Osteoblast (primary cell): ENCODE data around the gene GFOD2. TPM values are rescaled to one million over a fixed set of nuclear protein-coding genes. Genes with fewer than 3 reads are reported as not detected.

Source experiments
- DNase-seq: peaks from one replicate; pipeline ENCODE4 v3.0.0; 2011; ENCODE audit warnings: low spot score, mixed read lengths; ENCODE audit not compliant: insufficient read length; ENCODE audit errors: missing footprints
- H2AFZ ChIP-seq: 2 replicates; pipeline ENCODE4 v1.6.0; 2011; ENCODE audit warnings: mild to moderate bottlenecking, low read length
- H3K27ac ChIP-seq: 2 replicates; pipeline ENCODE4 v1.5.1; 2011; ENCODE audit warnings: mild to moderate bottlenecking, low read depth, low read length, moderate library complexity
- H3K27me3 ChIP-seq: 2 replicates; pipeline ENCODE4 v1.6.0; 2012; ENCODE audit warnings: mild to moderate bottlenecking, control low read depth, inconsistent platforms, low read length, moderate library complexity; ENCODE audit not compliant: insufficient read depth
- H3K36me3 ChIP-seq: 2 replicates; pipeline ENCODE4 v1.5.1; 2011; ENCODE audit warnings: mild to moderate bottlenecking, low read length, control low read depth, moderate library complexity; ENCODE audit not compliant: insufficient read depth
- H3K4me1 ChIP-seq: 2 replicates; pipeline ENCODE4 v1.5.1; 2011; ENCODE audit warnings: mild to moderate bottlenecking, low read length, control low read depth, moderate library complexity; ENCODE audit not compliant: insufficient read depth
- H3K4me2 ChIP-seq: 2 replicates; pipeline ENCODE4 v1.6.0; 2011; ENCODE audit warnings: mild to moderate bottlenecking, low read length; ENCODE audit not compliant: insufficient read depth
- H3K4me3 ChIP-seq: fragments of 200-600 bp; sonication (generic); 3 replicates; pipeline ENCODE4 v1.5.1; 2012; ENCODE audit warnings: mild to moderate bottlenecking, low read length, inconsistent platforms; ENCODE audit not compliant: insufficient read depth
- H3K79me2 ChIP-seq: 2 replicates; pipeline ENCODE4 v1.6.0; 2012; ENCODE audit warnings: mild to moderate bottlenecking, low read length, control low read depth, inconsistent platforms; ENCODE audit not compliant: insufficient read depth
- H3K9me3 ChIP-seq: 2 replicates; pipeline ENCODE4 v1.5.1; 2011; ENCODE audit warnings: low read depth, low read length, control low read depth
- H4K20me1 ChIP-seq: 2 replicates; pipeline ENCODE4 v1.6.0; 2012; ENCODE audit warnings: mild to moderate bottlenecking, low read length, control low read depth; ENCODE audit not compliant: insufficient read depth
- total RNA-seq: library from RNA; depleted of rRNA; stranded (reverse); fragments of >200 nt; gene quantifications from 2 replicates; pipeline ENCODE4 v1.2.3, GENCODE V29; 2012
- TF ChIP-seq, protein P1 (sequence below): IDR thresholded peaks from 2 replicates; pipeline ENCODE4 v1.5.1; 2011; ENCODE audit warnings: mild to moderate bottlenecking, low read depth, low read length, moderate library complexity; ENCODE audit errors: extremely low read depth

The GFOD2 gene
- total RNA-seq, 1 donor: 15.9 TPM

- Histone ChIP-seq H3K36me3 (no peaks in the 10 kb centered on the region), H3K27me3 (no peaks in the 10 kb centered on the region), H3K4me2 (no peak overlapping the region), H3K79me2 (no peaks in the 10 kb centered on the region), H3K4me1 (no peaks in the 10 kb centered on the region), H3K27ac (no peak overlapping the region), H4K20me1 (peaks cover 4% of the 10 kb centered on the region), H3K4me3 (no peak overlapping the region), H2AFZ (no peak overlapping the region), H3K9me3 (no peaks in the 10 kb centered on the region)
- no peak for DNase-seq
- TF ChIP-seq, protein P1, sequence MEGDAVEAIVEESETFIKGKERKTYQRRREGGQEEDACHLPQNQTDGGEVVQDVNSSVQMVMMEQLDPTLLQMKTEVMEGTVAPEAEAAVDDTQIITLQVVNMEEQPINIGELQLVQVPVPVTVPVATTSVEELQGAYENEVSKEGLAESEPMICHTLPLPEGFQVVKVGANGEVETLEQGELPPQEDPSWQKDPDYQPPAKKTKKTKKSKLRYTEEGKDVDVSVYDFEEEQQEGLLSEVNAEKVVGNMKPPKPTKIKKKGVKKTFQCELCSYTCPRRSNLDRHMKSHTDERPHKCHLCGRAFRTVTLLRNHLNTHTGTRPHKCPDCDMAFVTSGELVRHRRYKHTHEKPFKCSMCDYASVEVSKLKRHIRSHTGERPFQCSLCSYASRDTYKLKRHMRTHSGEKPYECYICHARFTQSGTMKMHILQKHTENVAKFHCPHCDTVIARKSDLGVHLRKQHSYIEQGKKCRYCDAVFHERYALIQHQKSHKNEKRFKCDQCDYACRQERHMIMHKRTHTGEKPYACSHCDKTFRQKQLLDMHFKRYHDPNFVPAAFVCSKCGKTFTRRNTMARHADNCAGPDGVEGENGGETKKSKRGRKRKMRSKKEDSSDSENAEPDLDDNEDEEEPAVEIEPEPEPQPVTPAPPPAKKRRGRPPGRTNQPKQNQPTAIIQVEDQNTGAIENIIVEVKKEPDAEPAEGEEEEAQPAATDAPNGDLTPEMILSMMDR: no peak
These were observed 22.0 kb upstream of the GFOD2 start for GRCh38 chr16:67741118-67741517.

- no peaks in the 10 kb centered on the region for H3K27me3 ChIP-seq
- peak; percentile 26 for DNase-seq
- no peak overlapping the region for H3K27ac ChIP-seq
- no peaks in the 10 kb centered on the region for H3K9me3 ChIP-seq
- no peak overlapping the region for H2AFZ ChIP-seq
- H3K36me3 ChIP-seq: no peaks in the 10 kb centered on the region
- no peak overlapping the region for H3K4me3 ChIP-seq
- no peaks in the 10 kb centered on the region for H3K4me1 ChIP-seq
- H3K79me2 ChIP-seq: no peaks in the 10 kb centered on the region
- peaks cover 4% of the 10 kb centered on the region for H4K20me1 ChIP-seq
- no peak overlapping the region for H3K4me2 ChIP-seq
- TF ChIP-seq, protein P1: no peak
These were observed 21.3 kb upstream of the GFOD2 start for GRCh38 chr16:67740391-67740790.

GRCh38 chr16:67736858-67737257, 17.7 kb upstream of the GFOD2 start:
- peak; percentile 51 for DNase-seq
- Histone ChIP-seq H3K79me2 (no peaks in the 10 kb centered on the region), H3K4me3 (no peak overlapping the region), H3K27ac (no peak overlapping the region), H3K27me3 (no peaks in the 10 kb centered on the region), H3K4me2 (no peak overlapping the region), H4K20me1 (peaks cover 4% of the 10 kb centered on the region), H3K4me1 (no peaks in the 10 kb centered on the region), H3K9me3 (no peaks in the 10 kb centered on the region), H3K36me3 (peaks cover 13% of the 10 kb centered on the region), H2AFZ (no peak overlapping the region)
- TF ChIP-seq, protein P1: no peak

- no peak overlapping the region for H2AFZ ChIP-seq
- H3K9me3 ChIP-seq: no peaks in the 10 kb centered on the region
- H3K27me3 ChIP-seq: no peaks in the 10 kb centered on the region
- H3K4me1 ChIP-seq: no peaks in the 10 kb centered on the region
- peaks cover 4% of the 10 kb centered on the region for H4K20me1 ChIP-seq
- TF ChIP-seq, protein P1: no peak
- peaks cover 30% of the 10 kb centered on the region for H3K36me3 ChIP-seq
- H3K4me3 ChIP-seq: no peak overlapping the region
- DNase-seq: peak; percentile 38
- no peaks in the 10 kb centered on the region for H3K79me2 ChIP-seq
- H3K27ac ChIP-seq: no peak overlapping the region
- no peak overlapping the region for H3K4me2 ChIP-seq
These were observed 15.7 kb upstream of the GFOD2 start for GRCh38 chr16:67734731-67735201.
